Measurements from ENCODE around the gene RENBP. TPM values are rescaled to one million over a fixed set of nuclear protein-coding genes. Genes with fewer than 3 reads are reported as not detected.

The RENBP gene
- total and polyA plus RNA-seq, 7 experiments from 2014 or later, result 0.47 to 32.7 (median 22.2) TPM

DNA sequence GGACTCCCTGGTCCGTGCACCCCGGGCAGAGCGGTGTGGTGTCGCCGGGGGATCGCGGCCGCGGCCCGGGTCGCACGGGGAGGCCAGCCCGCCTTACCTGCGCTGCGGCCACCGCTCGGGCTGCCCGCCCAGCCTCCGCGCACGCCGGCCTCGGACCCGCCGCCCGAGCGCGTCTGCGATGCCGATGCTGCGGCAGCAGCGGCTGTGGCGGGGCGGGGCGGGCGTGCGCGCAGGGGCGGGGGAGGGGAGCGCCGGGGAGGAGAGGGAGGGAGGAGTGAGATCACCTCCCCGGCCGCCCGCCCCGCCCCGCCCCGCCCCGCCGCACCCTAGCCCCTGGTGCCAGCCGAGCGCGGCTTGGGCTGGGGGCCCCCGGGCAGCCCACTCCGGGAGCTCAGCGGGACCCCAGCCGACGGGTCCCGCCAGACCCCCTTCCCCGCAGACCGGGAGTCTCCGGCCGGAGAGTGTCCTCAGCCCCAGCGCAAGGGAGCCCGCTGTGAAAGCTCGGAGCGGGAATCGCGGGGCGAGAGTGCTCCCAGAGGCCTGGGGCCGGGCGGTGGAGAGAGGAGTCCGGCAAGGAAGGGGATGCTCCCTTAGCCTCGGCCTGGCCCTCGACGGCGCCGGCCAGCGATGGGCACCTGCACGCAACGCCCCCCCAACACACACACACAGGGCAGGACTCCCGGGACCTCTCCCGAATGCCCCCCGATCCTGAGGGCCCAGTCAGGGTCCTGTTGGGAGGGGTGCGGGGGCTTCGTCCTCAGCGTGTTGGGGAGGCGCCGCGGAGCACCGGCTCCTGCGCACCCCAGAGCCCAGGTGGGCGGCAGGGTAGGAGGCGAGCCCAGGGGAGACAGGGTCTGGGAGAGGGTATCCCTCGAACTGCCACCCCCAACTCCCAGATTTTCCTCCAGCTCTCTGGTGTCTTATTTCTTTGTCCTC is 58.2 kb downstream of the RENBP start, which contains the start of gene L1CAM:
Gene L1CAM (minus strand): TSS at position 206 of the 936 bp plus-strand sequence. CDS start 10,337 bp downstream, outside the sequence.
- intact Hi-C loops (cut with micrococcal nuclease), result no loop called here
- Mint-ChIP-seq H3K9me3 (no peaks in the 10 kb centered on the region), H3K36me3 (no peaks in the 10 kb centered on the region), H3K27ac (no peak within 1 kb of the TSS), H3K27me3 (peaks cover 0 to 43% (median 12%) of the 10 kb centered on the region in 5 donors), H3K4me1 (peaks cover 0 to 10% (median 5%) of the 10 kb centered on the region in 7 donors), H3K4me3 (peak within 1 kb of the TSS in 9 of 10 donors; percentile 11 to 72 (median 43))
- ATAC-seq (peak; percentile 60), DNase-seq (peak in 1 of 9 donors; percentile 33)
- Histone ChIP-seq H3K4me1 (ENCODE audit: control insufficient read depth in 2 of 2, insufficient read depth in 2 of 2, low read length in 2 of 2) (peaks cover 0 to 11% of the 10 kb centered on the region in 2 donors), H3K36me3 (ENCODE audit: control insufficient read depth in 2 of 3, insufficient read depth in 3 of 3, low read length in 3 of 3) (no peaks in the 10 kb centered on the region), H3K4me3 (ENCODE audit: low read length) (no peak within 1 kb of the TSS), H3K27ac (ENCODE audit: low read depth, low read length) (no peak within 1 kb of the TSS), H3K27me3 (ENCODE audit: control insufficient read depth in 2 of 2, insufficient read depth in 2 of 2, low read length in 2 of 2) (peaks cover 0 to 3% of the 10 kb centered on the region in 2 donors), H3K9me3 (ENCODE audit: control insufficient read depth in 2 of 3, low read length in 3 of 3) (no peaks in the 10 kb centered on the region)
- CTCF ChIA-PET, result no interaction called here
- POLR2A ChIA-PET, result no interaction called here

Small RNAs within 50 kb of the gene (microRNA-seq; reads per million reads assigned to microRNA genes)
- not detected for gene MIR3202-1 (ENCODE audit: borderline microRNAs expressed)
- not detected for gene MIR3202-2 (ENCODE audit: borderline microRNAs expressed)

Other genes with a start within 250 kb of the RENBP start
- gene BCAP31, start 220.3 kb downstream of the RENBP start, total RNA-seq, result 100 to 1,000 TPM in 4 of 5 experiments, 10 to 100 TPM in 1; 80.2 to 153 (median 117) TPM
- 100 to 1,000 TPM; 297 to 329 TPM for gene BCAP31, start 220.3 kb downstream of the RENBP start, polyA plus RNA-seq
- gene ABCD1, start 219.8 kb downstream of the RENBP start, total RNA-seq, result 10 to 100 TPM in 3 of 5 experiments, 1 to 10 TPM in 2; 6.6 to 17.6 (median 10.2) TPM
- 1 to 10 TPM; 2.1 to 3.7 TPM for gene ABCD1, start 219.8 kb downstream of the RENBP start, polyA plus RNA-seq
- 1 to 10 TPM in 1 of 5 experiments, under 1 TPM in 2, not detected in 2; 0.45 to 1.6 (median 0.68) TPM for gene PLXNB3, start 180.4 kb downstream of the RENBP start, total RNA-seq
- gene PLXNB3, start 180.4 kb downstream of the RENBP start, polyA plus RNA-seq, result not detected
- not detected for gene SRPK3, start 163.6 kb downstream of the RENBP start, total RNA-seq
- gene SRPK3, start 163.6 kb downstream of the RENBP start, polyA plus RNA-seq, result not detected
- 10 to 100 TPM; 44.1 to 73.1 (median 57.0) TPM for gene IDH3G, start 150.3 kb downstream of the RENBP start, total RNA-seq
- gene IDH3G, start 150.3 kb downstream of the RENBP start, polyA plus RNA-seq, result 100 to 1,000 TPM in 1 of 2 donors, 10 to 100 TPM in 1; 89.2 to 125 TPM
- gene SSR4, start 150.0 kb downstream of the RENBP start, total RNA-seq, result 100 to 1,000 TPM; 156 to 299 (median 168) TPM
- 100 to 1,000 TPM; 400 to 496 TPM for gene SSR4, start 150.0 kb downstream of the RENBP start, polyA plus RNA-seq
- 10 to 100 TPM in 2 of 5 experiments, under 1 TPM in 3; 0.32 to 29.0 (median 0.51) TPM for gene PDZD4, start 114.1 kb downstream of the RENBP start, total RNA-seq
- gene PDZD4, start 114.1 kb downstream of the RENBP start, polyA plus RNA-seq, result under 1 TPM; 0.07 to 0.53 TPM
- 1 to 10 TPM in 3 of 5 experiments, under 1 TPM in 1, not detected in 1; 0.81 to 9.2 (median 1.3) TPM for gene L1CAM, start 58.5 kb downstream of the RENBP start, total RNA-seq
- under 1 TPM in 1 of 2 donors, not detected in 1; 0.16 TPM for gene L1CAM, start 58.5 kb downstream of the RENBP start, polyA plus RNA-seq
- under 1 TPM in 1 of 5 experiments, not detected in 4; 0.29 TPM for gene AVPR2, start 40.0 kb downstream of the RENBP start, total RNA-seq
- not detected for gene AVPR2, start 40.0 kb downstream of the RENBP start, polyA plus RNA-seq
- 100 to 1,000 TPM; 310 to 439 (median 377) TPM for gene ARHGAP4, start 18.4 kb downstream of the RENBP start, total RNA-seq
- 100 to 1,000 TPM in 1 of 2 donors, 10 to 100 TPM in 1; 82.5 to 147 TPM for gene ARHGAP4, start 18.4 kb downstream of the RENBP start, polyA plus RNA-seq
- gene NAA10, start 9.6 kb downstream of the RENBP start, total RNA-seq, result 10 to 100 TPM; 45.2 to 79.7 (median 75.6) TPM
- gene NAA10, start 9.6 kb downstream of the RENBP start, polyA plus RNA-seq, result 10 to 100 TPM; 37.6 to 47.2 TPM
- gene HCFC1, start 27.2 kb upstream of the RENBP start, total RNA-seq, result 100 to 1,000 TPM in 1 of 5 experiments, 10 to 100 TPM in 4; 52.3 to 106 (median 67.2) TPM
- 10 to 100 TPM in 1 of 2 donors, 1 to 10 TPM in 1; 6.6 to 15.0 TPM for gene HCFC1, start 27.2 kb upstream of the RENBP start, polyA plus RNA-seq
- 10 to 100 TPM in 2 of 5 experiments, 1 to 10 TPM in 3; 1.4 to 13.4 (median 7.1) TPM for gene TMEM187, start 28.1 kb upstream of the RENBP start, total RNA-seq
- 10 to 100 TPM in 1 of 2 donors, 1 to 10 TPM in 1; 10.0 to 22.7 TPM for gene TMEM187, start 28.1 kb upstream of the RENBP start, polyA plus RNA-seq
- 100 to 1,000 TPM in 2 of 5 experiments, 10 to 100 TPM in 3; 50.6 to 120 (median 61.6) TPM for gene IRAK1, start 75.3 kb upstream of the RENBP start, total RNA-seq
- 10 to 100 TPM; 20.0 to 47.2 TPM for gene IRAK1, start 75.3 kb upstream of the RENBP start, polyA plus RNA-seq
- 100 to 1,000 TPM in 3 of 5 experiments, 10 to 100 TPM in 2; 72.7 to 155 (median 103) TPM for gene MECP2, start 153.1 kb upstream of the RENBP start, total RNA-seq
- 10 to 100 TPM; 12.1 to 22.5 TPM for gene MECP2, start 153.1 kb upstream of the RENBP start, polyA plus RNA-seq
- not detected for gene OPN1LW, start 199.6 kb upstream of the RENBP start, total RNA-seq
- not detected for gene OPN1LW, start 199.6 kb upstream of the RENBP start, polyA plus RNA-seq
- gene OPN1MW, start 238.0 kb upstream of the RENBP start, total RNA-seq, result not detected
- gene OPN1MW, start 238.0 kb upstream of the RENBP start, polyA plus RNA-seq, result not detected